ENCODE measurements around the gene RAB4B.
"Not testable (repeated sequence)": the region's sequence is repeated elsewhere in the genome, so short reads cannot be mapped to it uniquely, and the experiment has no call there.

The RAB4B gene

GRCh38 chr19:40780582-40780981 is 2.5 kb downstream of the RAB4B start:
- no peak for DNase-seq (ENCODE audit: low read depth in 2 of 2)

GRCh38 chr19:40781140-40781539 is 3.1 kb downstream of the RAB4B start:
- no peak for DNase-seq (ENCODE audit: low read depth in 2 of 2)

- DNase-seq (ENCODE audit: low read depth in 2 of 2): no peak
These were observed 5.7 kb downstream of the RAB4B start for GRCh38 chr19:40783711-40784110.

DNA sequence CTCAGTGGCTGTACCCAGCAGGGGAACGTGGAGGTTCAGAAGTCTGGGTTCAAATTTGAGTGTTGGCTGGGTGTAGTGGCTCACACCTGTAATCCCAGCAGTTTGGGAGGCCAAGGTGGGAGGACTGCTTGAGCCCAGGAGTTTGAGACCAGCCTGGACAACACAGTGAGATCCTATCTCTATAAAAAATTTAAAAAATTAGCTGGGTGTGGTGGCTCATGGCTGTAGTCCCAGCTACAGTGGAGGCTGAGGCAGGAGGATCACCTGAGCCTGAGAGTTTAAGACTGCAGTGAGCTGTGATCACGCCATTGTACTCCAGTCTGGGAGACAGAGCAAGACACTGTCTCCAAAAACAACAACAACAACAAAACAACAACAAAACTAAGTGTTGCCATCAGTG is 6.1 kb downstream of the RAB4B start:
- DNase-seq (ENCODE audit: low read depth in 2 of 2): not testable (repeated sequence)

GRCh38 chr19:40785526-40785925 is 7.5 kb downstream of the RAB4B start:
- no peak for DNase-seq (ENCODE audit: low read depth in 2 of 2)

GRCh38 chr19:40786060-40787037 is 8.3 kb downstream of the RAB4B start:
- no peak for DNase-seq (ENCODE audit: low read depth in 2 of 2)

DNA sequence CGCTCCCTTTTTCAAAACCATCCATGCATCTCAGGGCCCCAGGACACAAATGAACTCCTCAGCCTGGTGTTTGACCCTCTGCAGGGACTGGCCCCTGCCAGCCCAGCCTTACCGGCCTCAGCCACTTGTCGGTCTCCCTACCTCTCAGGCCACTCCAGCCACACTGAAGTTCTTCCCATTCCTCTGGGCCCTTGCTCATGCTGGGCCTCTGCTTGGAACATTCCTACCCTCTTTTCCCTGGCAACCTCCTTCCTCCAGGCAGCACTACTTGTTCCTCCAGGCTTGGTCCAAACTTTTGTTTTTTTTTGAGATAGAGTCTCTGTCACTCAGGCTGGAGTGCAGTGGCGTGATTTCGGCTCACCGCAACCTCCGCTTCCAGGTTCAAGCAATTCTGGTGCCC is 13.3 kb downstream of the RAB4B start:
- DNase-seq (ENCODE audit: low read depth in 2 of 2): no peak

DNA sequence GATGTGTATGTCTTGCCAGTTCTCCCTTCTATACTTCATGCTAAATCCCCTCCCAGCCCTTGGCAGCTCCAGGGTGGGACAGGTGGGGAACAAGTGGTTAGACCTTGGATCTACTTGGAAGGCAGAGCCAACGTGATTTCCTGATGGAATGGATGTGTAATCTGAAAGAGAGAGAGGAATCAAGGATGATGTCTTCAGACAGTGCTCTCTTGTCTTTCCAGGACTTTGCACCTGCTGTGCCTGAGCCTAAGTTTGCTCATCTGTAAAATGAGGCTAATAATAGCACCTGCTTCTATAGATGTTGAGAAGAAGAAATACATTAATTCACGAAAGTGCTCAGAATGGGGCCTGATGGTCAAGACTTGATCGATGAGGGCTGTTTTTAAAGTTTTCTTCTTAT is 13.9 kb downstream of the RAB4B start:
- DNase-seq (ENCODE audit: low read depth in 2 of 2): no peak

DNA sequence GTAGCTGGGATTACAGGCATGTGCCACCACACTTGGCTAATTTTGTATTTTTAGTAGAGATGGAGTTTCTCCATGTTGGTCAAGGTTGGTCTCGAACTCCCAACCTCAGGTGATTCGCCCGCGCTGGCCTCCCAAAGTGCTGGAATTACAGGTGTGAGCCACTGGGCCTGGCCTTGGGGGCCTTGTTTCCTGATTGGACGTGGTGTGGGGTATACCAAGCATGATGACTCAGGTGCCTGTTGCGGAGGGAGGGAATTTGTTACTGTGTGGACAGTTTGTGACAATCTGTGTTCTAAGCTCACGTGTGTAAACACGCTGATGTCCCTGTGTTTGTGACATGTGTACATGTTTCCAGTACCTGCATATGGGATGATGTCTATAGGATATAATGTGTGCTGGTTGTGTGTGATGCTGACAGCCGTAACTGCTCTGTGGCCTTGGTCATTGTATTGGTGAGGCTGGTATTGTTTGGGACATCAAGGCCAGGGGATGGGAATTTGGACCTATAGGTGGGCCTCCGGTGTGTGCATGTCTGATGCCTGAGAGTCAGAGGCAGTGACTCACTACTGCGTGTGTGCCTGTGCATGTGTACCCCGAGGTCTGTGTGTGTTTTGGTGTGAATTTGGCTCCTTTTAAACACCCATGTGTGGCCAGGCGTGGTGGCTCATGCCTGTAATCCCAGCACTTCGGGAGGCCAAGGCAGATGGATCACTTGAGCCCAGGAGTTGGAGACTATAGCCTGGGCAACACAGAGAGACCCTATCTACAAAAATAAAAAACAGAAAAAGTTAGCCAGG is 19.3 kb downstream of the RAB4B start:
- no peak for DNase-seq (ENCODE audit: low read depth in 2 of 2)

DNA sequence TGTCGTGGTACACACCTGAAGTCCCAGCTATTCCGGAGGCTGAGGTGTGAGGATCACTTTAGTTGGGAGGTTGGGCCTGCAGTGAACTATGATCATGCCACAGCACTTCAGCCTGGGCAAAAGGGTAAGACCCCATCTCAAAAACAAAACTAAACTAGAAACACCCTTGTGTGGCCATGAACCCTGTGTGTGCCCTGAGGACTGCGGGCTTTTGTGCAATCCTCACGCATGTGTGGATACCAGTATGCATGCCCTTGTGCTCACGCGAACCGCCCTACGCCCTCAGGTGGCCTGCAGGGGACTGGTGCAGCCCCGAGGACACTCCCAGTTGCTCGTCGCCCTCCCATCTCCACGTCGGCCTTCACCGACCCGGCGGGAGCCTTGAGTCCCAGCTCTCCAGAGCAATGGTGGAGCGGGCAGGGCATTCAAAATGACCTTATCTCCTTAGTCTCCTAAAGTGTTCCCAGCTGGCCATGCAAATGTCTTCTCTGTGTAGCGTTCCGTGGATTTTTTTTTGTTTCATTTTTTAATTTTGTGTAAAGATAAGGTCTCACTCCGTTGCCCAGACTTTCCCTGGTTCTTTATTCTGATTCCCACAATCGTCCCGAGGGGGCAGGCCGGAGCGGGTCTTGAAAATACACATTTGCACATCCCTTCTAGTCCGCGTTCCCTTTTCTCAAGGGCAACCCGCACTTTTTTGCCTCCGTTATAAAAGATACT is 20.1 kb downstream of the RAB4B start:
- DNase-seq (ENCODE audit: low read depth in 2 of 2): no peak

- peak; percentile 99 for DNase-seq (ENCODE audit: low read depth in 2 of 2)
These were observed 20.9 kb downstream of the RAB4B start, which contains the start of gene EGLN2 for GRCh38 chr19:40798683-40799557. TSS of gene EGLN2 (plus strand) at chr19:40799191. CDS start at chr19:40800573, 1,382 bp downstream.

DNA sequence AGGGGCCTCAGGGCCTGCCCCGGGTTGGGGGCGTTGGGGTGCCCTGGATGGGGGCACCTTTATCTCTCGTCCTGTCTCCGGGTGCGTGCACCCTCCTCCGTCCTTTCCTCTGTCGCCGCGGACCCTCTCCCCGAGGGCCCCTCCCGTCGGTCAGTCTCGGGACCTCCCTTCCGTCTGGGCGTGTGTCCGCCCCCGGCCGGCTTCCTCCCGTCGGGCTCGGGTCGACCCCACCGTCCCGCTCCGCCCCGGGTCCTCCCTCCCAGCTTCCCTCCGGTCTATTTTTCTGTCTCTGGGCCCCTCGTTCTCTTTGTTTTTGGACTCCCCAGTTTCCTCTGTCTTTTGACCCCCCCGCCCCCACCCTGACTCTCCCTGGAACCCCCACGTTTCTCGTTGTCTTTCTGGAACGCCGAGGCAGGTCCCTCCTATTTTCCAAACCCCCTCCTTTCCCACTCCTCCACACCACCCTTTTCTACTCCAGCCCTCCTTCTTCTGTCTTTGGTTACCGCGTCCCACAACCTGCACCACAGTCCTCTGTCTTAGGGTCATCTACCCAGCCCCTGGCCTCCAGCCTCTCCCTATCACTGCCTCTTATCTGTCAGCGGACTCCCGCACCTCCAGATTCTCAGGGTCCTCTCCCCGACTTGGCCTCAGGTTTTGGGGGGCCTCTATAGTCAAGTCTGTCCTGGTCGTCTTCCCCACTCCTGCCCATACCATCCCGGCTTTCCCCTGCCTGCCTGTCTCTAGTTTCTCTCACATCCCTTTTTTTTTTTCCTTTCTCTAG is 21.7 kb downstream of the RAB4B start:
- DNase-seq (ENCODE audit: low read depth in 2 of 2): no peak

- no peak for DNase-seq (ENCODE audit: low read depth in 2 of 2)
These were observed 22.4 kb downstream of the RAB4B start for GRCh38 chr19:40800339-40800996.

- DNase-seq (ENCODE audit: low read depth in 2 of 2): no peak
These were observed 22.9 kb downstream of the RAB4B start for GRCh38 chr19:40800997-40801377.

DNA sequence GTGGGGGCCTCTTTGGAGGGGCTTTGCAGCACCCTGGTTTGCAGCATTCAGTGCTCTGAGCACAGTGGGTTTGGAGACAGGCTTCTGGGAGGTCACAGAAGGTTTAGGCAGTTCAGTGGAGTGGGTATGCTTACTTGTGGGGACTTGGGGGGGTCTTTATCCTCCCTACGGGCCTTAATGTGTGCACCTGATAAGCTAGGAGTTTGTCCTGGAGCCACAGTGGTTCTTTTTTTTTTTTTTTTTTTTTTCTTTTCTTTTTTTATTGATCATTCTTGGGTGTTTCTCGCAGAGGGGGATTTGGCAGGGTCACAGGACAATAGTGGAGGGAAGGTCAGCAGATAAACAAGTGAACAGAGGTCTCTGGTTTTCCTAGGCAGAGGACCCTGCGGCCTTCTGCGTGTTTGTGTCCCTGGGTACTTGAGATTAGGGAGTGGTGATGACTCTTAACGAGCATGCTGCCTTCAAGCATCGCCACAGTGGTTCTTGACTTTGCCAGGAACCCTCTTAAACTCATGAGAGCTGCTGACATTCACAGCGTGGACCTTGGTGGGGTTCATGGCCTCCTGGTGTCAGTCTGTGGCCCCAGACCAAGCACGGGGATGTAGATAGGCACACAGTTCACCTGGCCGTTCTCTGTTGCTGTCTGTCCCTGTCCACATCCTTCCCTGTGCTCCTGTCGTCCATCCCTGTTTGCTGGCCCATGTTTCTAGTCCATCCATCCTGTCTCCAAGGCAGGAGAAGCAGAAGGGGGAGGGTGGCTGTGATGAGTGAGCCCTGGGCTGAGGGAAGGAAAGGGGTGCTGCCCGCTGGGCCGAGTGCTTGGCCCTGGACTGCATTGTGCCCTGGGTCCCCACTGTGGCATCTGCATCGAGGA is 23.6 kb downstream of the RAB4B start:
- DNase-seq (ENCODE audit: low read depth in 2 of 2): no peak

- DNase-seq (ENCODE audit: low read depth in 2 of 2): no peak
These were observed 24.5 kb downstream of the RAB4B start for GRCh38 chr19:40802300-40803169.

DNA sequence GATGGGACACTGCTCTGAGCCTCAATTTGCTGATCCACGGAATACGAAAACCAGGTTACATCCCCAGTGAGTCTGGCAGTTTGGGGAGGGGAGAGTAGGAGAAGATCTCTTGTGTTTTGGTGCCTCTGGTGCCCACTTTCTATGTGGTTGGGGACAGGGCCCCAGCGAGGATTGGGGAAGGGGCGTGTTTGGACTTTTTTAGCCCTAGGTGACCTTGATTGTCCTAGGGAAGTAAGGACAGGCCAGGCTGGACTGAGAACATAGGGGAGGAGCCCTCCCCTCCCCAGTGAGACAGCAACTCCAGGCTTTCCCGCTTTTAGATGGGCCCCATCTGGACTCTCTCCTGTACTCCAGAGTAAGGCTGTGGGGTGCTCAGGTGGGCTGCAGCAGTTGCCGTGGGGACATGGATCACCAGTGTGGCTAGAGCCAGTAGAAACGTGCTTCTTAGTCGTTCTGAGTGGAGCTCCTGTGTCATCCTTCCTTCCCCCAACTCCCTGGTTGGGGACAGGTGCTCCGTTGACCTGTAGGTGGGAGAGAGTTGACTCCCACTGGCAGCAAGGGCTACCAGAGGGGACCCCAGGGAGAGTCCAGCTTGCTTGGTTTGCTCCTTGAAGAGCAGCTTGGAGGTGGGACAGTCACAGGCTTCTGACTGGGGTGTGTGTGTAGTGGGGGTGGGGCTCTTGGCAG is 25.3 kb downstream of the RAB4B start:
- no peak for DNase-seq (ENCODE audit: low read depth in 2 of 2)

Measured in fibroblast of skin of left biceps (primary cell).